HG03457 (cell line): ENCODE data around the gene SLC35B1.
A peak's percentile ranks its signal among the peaks of the same experiment; 100 is the strongest.

Experiments
- ATAC-seq: cut with Tn5 transposase; IDR thresholded peaks from one replicate; pipeline ENCODE4 v1.9.1; 2021; ENCODE audit warnings: moderate number of reproducible peaks; ENCODE audit not compliant: unreplicated experiment

The SLC35B1 gene, protein sequence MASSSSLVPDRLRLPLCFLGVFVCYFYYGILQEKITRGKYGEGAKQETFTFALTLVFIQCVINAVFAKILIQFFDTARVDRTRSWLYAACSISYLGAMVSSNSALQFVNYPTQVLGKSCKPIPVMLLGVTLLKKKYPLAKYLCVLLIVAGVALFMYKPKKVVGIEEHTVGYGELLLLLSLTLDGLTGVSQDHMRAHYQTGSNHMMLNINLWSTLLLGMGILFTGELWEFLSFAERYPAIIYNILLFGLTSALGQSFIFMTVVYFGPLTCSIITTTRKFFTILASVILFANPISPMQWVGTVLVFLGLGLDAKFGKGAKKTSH

DNA sequence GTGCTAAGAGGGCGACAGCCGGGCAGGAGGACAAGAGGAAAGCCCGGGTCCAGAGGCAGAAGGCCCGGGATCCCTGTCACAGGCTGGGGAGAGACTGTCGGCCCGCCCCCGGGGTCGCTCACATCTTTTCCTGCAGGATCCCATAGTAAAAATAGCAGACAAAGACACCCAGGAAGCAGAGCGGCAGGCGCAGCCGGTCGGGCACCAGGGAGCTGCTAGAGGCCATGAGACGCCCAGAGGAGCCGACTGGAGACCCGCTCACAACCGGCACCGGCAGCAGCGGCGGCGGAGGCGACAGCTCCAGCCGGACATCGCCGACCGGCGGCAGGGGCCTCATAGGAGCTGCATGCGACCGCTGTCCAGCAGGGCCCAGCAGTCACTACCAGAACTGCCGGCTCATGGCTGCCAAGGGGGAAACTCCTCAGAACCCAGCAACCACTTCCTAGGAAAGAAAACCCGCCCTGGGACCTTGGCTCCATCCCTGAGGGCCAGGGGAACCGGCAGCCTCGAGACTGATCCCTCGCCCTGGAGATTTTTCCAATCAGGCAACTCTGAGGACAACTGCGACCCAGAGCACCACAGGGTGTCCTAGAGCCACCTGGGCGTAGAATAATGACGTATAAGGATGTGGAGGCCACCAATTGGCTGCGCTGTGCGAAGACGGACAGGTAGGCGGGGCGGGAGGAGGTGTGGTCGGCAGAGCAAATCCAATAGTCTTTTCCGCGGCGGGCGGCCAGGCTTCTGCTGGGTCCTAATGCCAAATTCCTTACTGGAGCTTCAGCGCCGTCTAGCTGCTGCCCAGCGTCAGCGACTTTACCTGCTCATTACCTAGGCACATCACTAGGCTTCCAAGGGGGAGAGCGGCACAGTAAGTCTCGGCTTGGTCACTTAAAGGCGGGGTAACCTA, at the start of gene SLC35B1:
Gene SLC35B1, minus strand, starts transcription at position 357 of the 907 bp plus-strand sequence. Its CDS starts 131 bp downstream, at position 226.
- ATAC-seq = peak; percentile 69

DNA sequence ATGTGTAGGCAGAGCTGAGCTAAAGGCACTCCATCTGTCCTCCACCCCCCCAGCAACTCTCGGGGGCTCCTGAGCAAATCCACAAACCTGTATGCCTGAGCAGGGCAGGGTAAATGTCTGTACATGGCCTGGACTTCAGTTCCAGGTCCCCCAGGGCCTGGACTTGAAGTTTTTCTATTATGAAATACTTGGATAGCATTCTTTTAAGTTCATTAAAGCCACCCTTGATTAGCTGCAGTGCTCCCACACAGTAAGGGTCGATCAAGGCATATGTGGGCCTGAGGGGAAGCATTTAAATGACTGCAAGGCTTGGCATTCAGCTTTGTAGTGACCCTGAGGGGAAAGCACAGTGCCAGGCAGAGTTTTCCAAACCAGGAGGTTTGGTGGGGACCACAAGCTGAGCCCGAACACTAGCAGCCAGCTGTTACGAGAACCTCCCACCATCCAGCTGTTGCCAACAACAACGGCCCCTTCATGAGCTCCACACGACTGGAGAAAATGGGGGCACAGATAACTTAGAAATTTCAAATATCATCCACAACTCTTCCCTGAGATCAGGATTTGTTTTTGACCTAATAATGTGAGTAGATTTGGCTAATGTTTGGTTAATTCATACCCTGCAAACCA, 49.5 kb upstream of the SLC35B1 start:
- ATAC-seq = no peak

- ATAC-seq = no peak
These were observed 48.8 kb upstream of the SLC35B1 start for GRCh38 chr17:49756323-49757150.

DNA sequence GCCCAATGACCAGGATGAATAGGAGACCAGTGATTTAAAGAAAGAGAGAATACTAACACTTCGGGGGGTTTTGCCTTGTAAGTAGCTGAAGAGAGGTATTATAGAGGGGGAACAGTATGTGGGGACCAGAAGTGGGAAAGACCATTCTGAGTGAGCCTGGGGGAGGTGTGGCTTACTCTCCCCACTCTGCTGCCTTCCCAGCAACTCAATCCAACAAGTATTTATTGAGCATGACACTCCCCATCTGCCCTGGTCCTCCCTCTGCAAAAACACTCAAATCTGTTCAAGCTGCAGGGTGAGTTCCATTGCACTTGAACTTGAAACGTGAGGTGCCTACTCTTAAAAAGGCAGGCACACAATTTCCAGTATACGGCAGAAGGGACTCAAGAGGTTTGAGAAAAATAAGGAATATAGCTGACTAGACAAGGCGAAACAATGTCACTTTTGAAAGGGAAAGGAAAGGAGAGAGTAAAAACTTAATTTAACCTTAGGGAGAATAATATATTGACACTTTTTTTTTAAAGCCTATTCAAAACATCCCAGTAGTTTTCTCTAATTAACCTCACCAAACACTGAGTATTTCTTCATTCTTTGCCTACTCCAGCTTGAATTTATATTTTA, 48.0 kb upstream of the SLC35B1 start:
- ATAC-seq = no peak

DNA sequence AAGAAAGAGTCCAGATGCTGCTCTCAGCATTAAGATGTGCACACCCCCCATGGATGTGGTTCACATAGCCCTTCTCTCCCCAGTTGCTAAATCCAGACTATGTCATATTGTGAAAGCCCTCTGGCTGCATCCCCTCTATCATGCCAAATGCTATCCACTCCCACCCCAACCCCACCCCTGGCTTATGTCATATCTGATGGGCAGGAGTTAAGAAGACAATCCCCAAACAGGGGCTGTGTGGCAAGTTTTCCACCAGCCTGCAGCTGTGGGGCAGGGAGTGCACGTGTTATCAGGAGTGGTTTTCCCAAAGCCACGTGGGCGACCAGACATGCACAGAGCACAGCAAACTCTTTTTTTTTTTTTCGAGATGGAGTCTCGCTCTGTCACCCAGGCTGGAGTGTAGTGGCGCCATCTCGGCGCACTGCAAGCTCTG, 46.2 kb upstream of the SLC35B1 start:
- ATAC-seq = no peak

DNA sequence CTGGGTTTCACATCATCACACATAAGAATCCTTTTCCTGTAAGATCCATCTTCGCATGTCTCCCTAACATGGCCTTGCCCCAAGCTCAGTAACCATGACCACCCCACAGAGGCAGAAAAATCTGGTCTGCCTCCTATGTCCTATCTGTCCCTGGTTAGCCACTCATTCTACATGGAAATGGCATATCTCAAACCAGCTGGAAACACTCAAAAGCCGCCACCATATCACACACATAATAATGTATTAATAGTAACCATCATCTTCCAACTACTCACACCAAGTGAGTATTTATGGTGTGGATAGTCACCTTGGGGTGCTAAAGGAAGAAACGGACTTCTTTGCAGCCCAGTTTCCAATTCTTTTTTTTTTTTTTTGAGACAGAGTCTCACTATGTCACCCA, 44.7 kb upstream of the SLC35B1 start:
- no peak for ATAC-seq

DNA sequence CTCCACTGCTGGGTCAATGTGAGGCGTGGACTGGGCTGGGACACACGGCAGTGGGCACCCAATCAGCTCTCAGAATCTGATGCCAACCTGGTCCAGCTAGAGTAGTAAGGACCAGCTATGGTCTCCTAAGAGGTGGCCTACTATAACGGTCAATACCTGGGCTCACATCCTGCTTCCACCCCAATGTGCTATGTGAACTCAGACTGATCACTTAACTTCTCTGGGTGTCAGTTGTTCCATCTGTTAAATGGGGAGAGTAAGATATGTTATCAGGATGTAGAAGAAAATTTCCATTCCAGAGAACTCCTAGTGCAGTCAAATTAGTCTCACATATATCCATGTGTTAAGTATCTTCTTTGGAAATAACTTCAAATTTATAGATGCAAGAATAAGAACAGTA, 42.0 kb upstream of the SLC35B1 start:
- ATAC-seq = no peak

DNA sequence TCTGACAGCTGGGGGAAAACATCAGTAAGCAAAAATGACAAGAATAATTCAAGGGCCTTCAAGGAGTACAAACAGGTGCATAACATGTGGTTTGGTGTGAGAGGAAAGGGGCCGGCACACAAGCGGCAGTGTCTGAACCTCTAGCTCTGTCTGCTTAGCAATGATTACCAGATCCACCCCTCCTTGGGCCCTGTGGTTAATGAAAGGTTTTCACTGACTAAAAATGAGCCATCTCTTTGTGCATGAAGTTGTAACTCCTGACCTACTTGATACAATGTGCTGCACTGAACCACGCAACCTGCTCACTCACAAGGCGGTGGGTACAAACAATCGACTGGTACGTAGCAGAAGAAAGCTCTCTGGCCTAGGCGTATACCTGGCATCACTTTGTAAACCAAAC, 41.0 kb upstream of the SLC35B1 start:
- peak; percentile 48 for ATAC-seq

- no peak for ATAC-seq
These were observed 40.5 kb upstream of the SLC35B1 start for GRCh38 chr17:49748223-49748622.

DNA sequence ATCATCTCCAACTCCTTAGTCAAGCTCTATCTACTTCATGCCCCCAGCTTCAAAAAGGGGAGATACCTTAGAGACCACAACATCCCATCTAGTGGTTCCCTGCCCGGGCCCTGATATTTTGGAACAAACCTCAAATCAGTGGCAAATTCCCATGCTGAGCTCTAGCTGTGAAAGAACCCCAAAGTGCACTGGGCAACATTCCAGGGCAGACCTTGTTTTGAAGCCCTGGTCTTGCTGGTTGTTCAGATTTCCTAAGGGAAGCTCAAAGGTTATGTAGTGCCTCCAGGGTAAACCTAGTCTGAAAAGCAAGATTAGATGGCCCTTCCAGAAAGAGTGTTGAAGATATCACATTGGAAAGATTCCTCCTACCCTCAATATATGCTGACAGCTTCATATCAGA, 39.9 kb upstream of the SLC35B1 start:
- ATAC-seq = no peak

- peak; percentile 45 for ATAC-seq
These were observed 39.2 kb upstream of the SLC35B1 start for GRCh38 chr17:49746791-49747490.

- no peak for ATAC-seq
These were observed 37.7 kb upstream of the SLC35B1 start for GRCh38 chr17:49745175-49746139.

GRCh38 chr17:49742166-49742638, 34.4 kb upstream of the SLC35B1 start:
- no peak for ATAC-seq

DNA sequence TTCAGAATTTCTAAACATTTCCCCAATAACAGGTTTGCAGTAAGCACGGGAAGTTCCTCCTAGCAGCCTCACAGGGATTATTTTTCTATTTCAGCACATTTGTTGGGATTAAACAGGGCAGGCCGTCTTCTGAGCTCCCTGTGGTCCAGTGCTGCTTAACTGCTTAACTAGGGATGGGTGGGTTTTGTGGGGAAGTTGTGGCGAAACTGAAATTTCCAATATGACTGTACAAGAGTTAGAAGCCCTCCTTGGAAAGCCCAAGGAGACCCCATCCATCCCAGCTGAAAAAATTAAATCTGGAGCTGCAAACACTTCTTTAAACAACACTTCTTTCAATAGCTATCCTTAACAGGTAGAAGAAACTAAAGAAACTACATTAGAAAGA, 33.9 kb upstream of the SLC35B1 start:
- no peak for ATAC-seq

DNA sequence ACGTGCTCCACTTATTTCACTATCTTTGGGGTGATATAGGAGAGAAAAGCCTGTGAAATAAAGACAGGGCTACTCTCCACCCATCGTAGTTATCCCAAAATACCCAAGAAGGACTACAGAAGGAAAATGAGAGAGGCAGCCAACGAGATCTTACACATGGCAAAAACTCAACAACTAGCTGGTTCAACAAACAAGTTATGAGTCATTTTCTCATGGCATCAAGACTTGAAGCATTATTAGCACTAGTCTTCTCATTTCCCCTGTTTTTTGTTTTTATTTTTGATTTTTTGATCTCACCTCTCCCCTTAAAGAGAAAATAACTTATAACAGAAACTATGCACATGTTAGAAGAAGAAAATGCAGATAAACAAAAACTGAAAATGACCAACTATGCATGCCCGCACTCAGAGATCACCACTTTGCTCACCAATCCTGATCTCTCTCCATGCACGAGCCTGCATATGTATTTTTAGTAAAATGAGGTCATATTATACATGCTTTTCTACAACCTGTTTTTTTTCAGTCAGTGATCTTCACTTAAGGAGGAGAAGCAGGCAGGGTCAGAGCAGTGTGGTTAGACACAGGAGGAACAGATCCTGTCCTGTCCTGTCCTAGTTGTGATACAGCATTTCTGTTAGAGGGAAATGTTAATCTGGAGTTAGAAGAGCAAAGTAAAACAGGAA, 33.4 kb upstream of the SLC35B1 start:
- ATAC-seq = no peak

DNA sequence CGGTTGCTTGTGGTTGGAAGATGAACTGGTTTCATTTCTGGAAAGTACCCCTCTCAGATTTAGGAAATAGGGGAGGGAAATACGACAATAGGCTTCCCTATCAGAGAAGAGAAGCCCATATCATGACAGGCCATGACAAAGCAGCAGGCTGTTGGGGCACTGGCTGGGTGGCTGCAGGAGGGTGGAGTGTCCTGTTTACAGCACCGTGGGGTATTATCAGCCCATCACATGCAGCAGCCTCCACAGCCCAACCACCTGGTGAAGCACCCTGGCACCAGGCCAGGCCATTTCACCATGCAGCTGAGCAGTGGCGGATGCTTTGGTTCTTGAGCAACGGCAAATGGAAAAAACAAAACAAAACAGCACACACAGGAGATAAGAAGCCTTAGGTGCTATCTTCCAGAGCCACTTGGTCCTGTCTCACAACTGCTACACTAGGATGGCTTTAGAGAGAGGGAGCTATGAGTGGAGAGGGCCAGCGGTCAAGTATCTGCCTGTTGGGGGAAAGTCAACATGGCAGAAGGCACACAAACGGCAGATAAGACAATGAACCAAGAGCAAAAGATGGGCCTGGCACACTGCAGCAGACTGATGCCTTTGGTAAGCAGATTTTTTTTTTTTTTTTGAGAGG, 32.0 kb upstream of the SLC35B1 start:
- ATAC-seq = no peak

GRCh38 chr17:49738456-49739163, 30.8 kb upstream of the SLC35B1 start:
- no peak for ATAC-seq
